ENCODE measurements around the gene LTB4R2.
"Not testable (repeated sequence)": the region's sequence is repeated elsewhere in the genome, so short reads cannot be mapped to it uniquely, and the experiment has no call there.

Gene LTB4R2

GRCh38 chr14:24343795-24344660, 34.1 kb downstream of the LTB4R2 start:
- DNase-seq: no peak

- DNase-seq: no peak
Observed at GRCh38 chr14:24347134-24347533, 37.2 kb downstream of the LTB4R2 start.

DNA sequence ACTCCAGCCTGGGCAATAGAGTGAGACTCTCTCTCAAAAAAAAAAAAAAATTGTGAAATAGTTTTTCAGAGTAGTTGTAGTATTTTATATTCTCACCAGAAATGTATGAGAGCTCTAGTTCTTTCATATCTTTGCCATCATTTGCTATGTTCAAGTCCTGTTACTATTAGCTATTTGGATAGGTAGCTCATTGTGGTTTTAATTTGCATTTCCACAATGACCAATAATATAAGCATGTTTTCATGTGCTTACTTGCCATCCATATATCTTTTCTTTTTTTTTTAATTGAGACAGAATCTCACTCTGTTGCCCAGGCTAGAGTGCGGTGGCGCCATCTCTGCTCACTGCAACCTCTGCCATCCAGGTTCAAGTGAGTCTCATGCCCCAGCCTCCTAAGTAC, 38.2 kb downstream of the LTB4R2 start:
- DNase-seq: no peak

GRCh38 chr14:24349742-24350141, 39.8 kb downstream of the LTB4R2 start:
- DNase-seq: no peak

DNA sequence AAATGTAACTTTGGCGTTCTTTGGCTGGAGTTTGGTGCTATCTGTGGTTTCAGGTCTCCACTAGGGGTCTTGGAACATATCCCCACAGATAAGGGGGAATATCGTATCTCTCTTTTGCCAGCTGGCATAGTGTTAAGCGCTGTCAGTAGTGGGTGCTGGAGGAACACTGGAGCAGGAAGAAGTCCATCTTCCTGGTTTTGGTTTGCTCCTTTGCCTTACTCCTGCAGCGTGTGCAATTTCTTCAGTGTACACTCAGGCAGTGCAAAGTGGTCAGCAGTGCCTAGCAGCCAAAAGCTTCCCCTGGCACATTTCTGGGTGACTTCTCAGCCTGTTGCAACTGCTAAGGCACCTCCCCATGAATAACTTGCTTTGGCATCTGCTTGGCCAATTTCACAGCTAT, 41.6 kb downstream of the LTB4R2 start:
- DNase-seq: no peak

DNA sequence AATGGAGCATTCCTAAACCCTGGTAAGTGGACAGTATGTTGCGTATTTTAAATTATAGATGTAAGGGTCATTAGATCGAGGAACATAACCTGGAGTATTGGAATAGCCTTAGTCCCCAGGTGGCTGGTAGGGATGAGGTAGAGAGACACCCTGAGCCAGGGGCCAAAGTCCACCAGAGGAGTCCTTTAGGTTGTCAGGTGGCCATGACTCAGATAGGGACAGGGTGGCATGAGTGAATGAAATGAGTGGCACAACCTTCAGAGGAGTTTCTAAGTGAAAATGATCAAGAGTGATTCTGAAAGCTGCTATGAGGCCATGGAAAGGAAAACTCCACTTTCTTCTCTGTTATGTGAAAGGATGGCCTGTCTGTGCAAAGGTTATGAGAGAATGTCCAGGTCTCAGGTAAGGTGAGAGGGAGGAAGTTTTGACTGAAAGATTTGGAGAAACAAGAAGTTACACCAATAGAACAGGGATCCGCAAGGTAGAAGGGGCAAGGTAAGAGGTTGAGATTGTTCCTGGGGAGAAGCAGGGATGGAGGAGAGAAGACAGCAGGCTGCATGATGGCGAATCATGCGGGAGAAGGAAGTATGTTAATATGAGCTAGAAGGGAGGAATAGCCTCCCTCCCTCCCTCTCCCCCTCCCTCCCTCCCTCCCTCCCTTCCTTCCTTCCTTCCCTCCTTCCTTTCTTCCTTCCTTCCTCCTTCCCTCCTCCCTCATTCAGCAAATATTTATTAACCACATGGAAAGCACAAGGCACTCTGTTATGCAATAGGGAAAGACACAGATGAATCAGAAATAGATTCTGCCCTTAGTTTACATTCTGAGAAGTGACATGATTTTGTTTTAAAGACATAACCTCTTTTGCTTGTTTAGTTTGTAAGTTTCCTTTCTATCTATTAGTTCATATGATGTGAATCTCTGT, 43.9 kb downstream of the LTB4R2 start:
- no peak for DNase-seq

- DNase-seq: not testable (repeated sequence)
Observed at GRCh38 chr14:24354482-24354825, 44.5 kb downstream of the LTB4R2 start.

GRCh38 chr14:24355009-24355408, 45.1 kb downstream of the LTB4R2 start:
- no peak for DNase-seq

DNA sequence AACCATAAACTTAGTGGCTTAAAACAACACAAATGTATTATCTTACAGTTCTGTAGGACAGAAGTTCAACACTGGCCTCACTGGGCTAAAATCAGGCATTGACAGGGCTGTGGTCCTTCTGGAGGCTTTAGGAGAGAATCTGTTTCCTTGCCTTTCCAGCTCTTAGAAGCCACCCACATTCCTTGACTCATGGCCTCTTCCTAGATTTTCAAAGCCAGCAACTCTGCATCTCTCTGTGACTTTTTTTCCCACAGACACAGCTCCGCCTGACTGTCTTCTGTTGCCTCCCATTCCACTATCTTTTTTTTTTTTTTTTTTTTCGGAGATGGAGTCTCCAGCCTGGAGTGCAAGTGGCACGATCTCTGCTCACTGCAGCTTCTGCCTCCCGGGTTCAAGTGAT, 46.3 kb downstream of the LTB4R2 start:
- no peak for DNase-seq

DNA sequence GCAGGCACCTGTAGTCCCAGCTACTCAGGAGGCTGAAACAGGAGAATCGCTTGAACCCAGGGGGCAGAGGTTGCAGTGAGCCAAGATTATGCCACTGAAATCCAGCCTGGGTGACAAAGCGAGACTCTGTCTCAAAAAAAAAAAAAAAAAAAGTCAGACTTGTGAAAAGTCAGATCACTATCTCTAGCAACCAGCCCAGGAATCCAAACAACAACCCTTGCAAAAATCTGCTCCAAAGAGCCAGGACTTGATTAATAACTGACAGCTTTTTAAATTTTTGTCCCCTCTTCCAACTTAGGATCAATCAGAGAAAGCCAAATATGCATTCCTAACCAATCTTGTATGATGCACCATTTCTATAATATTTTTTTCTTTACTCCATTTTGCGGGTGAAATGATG, 50.3 kb downstream of the LTB4R2 start:
- no peak for DNase-seq

- DNase-seq: no peak
Observed at GRCh38 chr14:24361326-24361725, 51.4 kb downstream of the LTB4R2 start.

Data from NCI-H187 treated with DMSO at 0.1 percent for 48 hours (cell line).